ENCODE measurements around the gene WDR44.

The WDR44 gene

DNA sequence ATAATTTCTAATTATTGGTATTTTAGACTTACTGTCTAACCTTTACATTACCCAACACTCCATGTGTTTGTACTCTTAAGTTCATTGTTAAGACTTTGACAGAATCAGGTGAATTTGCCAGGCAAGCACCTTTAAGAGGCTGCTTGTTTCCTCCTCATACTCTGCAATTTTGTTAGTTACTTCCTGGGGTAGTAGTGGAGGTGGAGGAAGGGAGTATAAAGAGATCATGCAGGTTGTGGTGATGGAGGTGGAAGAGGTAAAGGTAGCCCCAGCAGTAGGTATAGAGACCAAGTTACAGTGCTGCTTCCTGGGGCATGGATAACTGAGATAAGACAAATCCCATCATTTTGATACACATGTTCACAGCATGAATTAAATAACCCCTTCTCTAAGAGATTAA is 6.7 kb downstream of the WDR44 start:
- Histone ChIP-seq H3K23ac (ENCODE audit: low read depth, low read length, poor library complexity) (no peak overlapping the region), H2AK5ac (ENCODE audit: low read depth, low read length) (no peak overlapping the region), H3K36me3 (replicated peaks in 1 of 2; ENCODE audit: control insufficient read depth in 2 of 2, insufficient read depth in 2 of 2, low read length in 2 of 2) (no peaks in the 10 kb centered on the region), H2AFZ (ENCODE audit: low read length) (no peak overlapping the region), H3K27ac (replicated peaks; ENCODE audit: low read length) (no peak overlapping the region), H3K4me3 (ENCODE audit: low read length in 2 of 2) (no peak overlapping the region), H3K79me1 (ENCODE audit: low read depth, low read length) (no peaks in the 10 kb centered on the region), H3K9ac (ENCODE audit: low read depth, low read length, poor library complexity) (no peak overlapping the region), H3K4ac (ENCODE audit: low read length) (no peak overlapping the region), H2BK120ac (ENCODE audit: low read depth, low read length) (no peak overlapping the region), H2BK5ac (ENCODE audit: low read length) (no peak overlapping the region), H4K8ac (ENCODE audit: low read depth, low read length) (no peak overlapping the region), H2BK15ac (ENCODE audit: low read length) (no peak overlapping the region), H3K27me3 (ENCODE audit: control insufficient read depth in 3 of 3, insufficient read depth in 3 of 3, low read depth in 1 of 3, low read length in 3 of 3) (no peaks in the 10 kb centered on the region), H3K18ac (ENCODE audit: low read length) (no peak overlapping the region), H2BK12ac (ENCODE audit: low read length) (no peak overlapping the region), H3K4me1 (ENCODE audit: control insufficient read depth in 2 of 2, insufficient read depth in 1 of 2, low read depth in 1 of 2, low read length in 2 of 2) (peaks cover 3 to 34% of the 10 kb centered on the region in 2 donors), H3K9me3 (replicated peaks in 1 of 2; ENCODE audit: control insufficient read depth in 2 of 2, insufficient read depth in 1 of 2, low read depth in 1 of 2, low read length in 2 of 2) (no peaks in the 10 kb centered on the region), H4K91ac (ENCODE audit: low read depth, low read length, poor library complexity) (no peak overlapping the region), H3K4me2 (ENCODE audit: insufficient read depth, low read length, poor library complexity, severe bottlenecking) (no peak overlapping the region), H3K14ac (ENCODE audit: low read length) (no peak overlapping the region)
- no peak for DNase-seq (ENCODE audit: low spot score)

DNA sequence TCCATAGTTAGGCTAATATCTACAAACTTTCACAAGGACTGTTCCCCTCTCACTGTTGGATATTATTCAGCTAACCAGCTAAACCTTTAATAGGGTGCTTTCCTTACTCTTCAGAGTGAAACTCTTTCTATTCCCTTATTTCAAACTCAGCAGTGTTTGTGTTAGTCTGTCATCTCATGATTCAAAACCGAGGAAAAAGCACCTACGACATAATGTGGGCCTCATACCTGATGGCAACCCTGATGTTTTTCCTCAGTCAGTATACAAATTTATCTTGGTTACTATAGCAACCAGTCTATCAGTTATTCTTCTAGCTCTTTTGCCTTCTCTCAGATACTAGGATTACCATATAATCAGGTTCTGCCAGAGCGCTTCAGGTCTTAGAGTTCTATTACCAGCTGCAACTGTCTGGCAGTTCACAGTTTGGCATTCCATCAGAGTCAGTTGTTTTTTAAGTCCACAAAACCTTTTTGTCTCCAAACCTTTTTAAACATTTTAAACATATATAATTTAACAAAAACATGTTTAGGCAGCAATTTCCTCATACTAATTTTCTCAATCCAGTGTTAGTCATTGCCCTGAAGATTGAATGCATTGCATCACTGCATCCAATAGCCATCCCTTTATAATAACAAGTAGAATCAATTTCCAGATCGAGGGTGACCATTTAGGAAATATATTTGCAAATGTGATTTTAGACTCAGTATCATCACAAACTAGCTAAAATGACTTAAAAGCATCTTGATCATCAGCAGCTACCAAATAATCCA is 7.4 kb downstream of the WDR44 start:
- no CpG with 5 or more reads among the region's 4 CpGs for WGBS, 2 donors (ENCODE audit: extremely low coverage in 2 of 2, insufficient read length in 2 of 2, insufficient replicate concordance in 1 of 2)
- Histone ChIP-seq H2BK15ac (ENCODE audit: low read length) (no peak overlapping the region), H3K4ac (ENCODE audit: low read length) (no peak overlapping the region), H3K79me1 (ENCODE audit: low read depth, low read length) (no peaks in the 10 kb centered on the region), H3K23ac (ENCODE audit: low read depth, low read length, poor library complexity) (no peak overlapping the region), H3K27me3 (ENCODE audit: control insufficient read depth in 3 of 3, insufficient read depth in 3 of 3, low read depth in 1 of 3, low read length in 3 of 3) (no peaks in the 10 kb centered on the region), H3K4me1 (ENCODE audit: control insufficient read depth in 2 of 2, insufficient read depth in 1 of 2, low read depth in 1 of 2, low read length in 2 of 2) (peaks cover 3 to 31% of the 10 kb centered on the region in 2 donors), H2AK5ac (ENCODE audit: low read depth, low read length) (no peak overlapping the region), H3K9me3 (replicated peaks in 1 of 2; ENCODE audit: control insufficient read depth in 2 of 2, insufficient read depth in 1 of 2, low read depth in 1 of 2, low read length in 2 of 2) (no peaks in the 10 kb centered on the region), H3K4me3 (ENCODE audit: low read length in 2 of 2) (no peak overlapping the region), H4K91ac (ENCODE audit: low read depth, low read length, poor library complexity) (no peak overlapping the region), H2BK12ac (ENCODE audit: low read length) (no peak overlapping the region), H3K14ac (ENCODE audit: low read length) (no peak overlapping the region), H3K36me3 (replicated peaks in 1 of 2; ENCODE audit: control insufficient read depth in 2 of 2, insufficient read depth in 2 of 2, low read length in 2 of 2) (no peaks in the 10 kb centered on the region), H2AFZ (ENCODE audit: low read length) (no peak overlapping the region), H3K27ac (replicated peaks; ENCODE audit: low read length) (no peak overlapping the region), H3K9ac (ENCODE audit: low read depth, low read length, poor library complexity) (no peak overlapping the region), H4K8ac (ENCODE audit: low read depth, low read length) (no peak overlapping the region), H3K4me2 (ENCODE audit: insufficient read depth, low read length, poor library complexity, severe bottlenecking) (no peak overlapping the region), H2BK5ac (ENCODE audit: low read length) (no peak overlapping the region), H3K18ac (ENCODE audit: low read length) (no peak overlapping the region), H2BK120ac (ENCODE audit: low read depth, low read length) (no peak overlapping the region)
- DNase-seq (ENCODE audit: low spot score) = no peak

DNA sequence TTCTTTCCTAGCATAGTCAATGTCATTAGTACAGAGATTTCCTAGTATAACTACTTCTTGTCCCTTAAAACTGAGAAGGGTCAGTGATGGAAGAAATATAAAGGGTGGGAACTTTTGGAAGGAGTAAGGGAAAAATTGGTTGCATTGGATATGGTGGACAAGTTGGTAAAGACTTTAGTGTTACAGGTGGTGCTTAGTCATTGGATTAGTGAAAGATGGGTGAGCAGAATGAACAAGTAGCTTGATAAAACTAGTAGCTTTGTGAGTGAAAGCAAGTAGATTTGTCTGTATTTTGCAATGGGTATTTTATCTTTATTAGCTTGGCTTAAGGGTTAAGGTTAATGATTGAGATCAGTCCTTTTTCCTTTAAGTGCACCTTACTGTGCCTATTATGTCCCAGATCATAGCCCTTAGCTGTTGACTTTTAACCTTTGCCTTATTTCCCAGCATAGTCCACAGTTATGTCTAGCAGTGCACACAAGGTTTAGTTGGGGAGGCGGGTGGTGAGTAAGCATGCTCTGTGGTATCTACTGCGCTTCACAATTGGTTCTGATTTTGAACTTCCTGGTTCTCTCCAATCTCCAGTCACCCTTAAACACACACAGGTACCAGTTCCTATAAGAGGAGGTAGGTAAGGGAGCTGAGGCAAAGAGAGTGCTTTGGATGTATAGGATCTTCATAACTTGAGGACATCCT is 9.5 kb downstream of the WDR44 start:
- Histone ChIP-seq H3K23ac (ENCODE audit: low read depth, low read length, poor library complexity) (no peak overlapping the region), H3K4me3 (ENCODE audit: low read length in 2 of 2) (no peak overlapping the region), H2AK5ac (ENCODE audit: low read depth, low read length) (no peak overlapping the region), H2BK5ac (ENCODE audit: low read length) (no peak overlapping the region), H3K36me3 (replicated peaks in 1 of 2; ENCODE audit: control insufficient read depth in 2 of 2, insufficient read depth in 2 of 2, low read length in 2 of 2) (no peaks in the 10 kb centered on the region), H4K91ac (ENCODE audit: low read depth, low read length, poor library complexity) (no peak overlapping the region), H3K9ac (ENCODE audit: low read depth, low read length, poor library complexity) (no peak overlapping the region), H2BK15ac (ENCODE audit: low read length) (no peak overlapping the region), H4K8ac (ENCODE audit: low read depth, low read length) (no peak overlapping the region), H3K4ac (ENCODE audit: low read length) (no peak overlapping the region), H3K79me1 (ENCODE audit: low read depth, low read length) (no peaks in the 10 kb centered on the region), H3K27ac (replicated peaks; ENCODE audit: low read length) (no peak overlapping the region), H3K4me2 (ENCODE audit: insufficient read depth, low read length, poor library complexity, severe bottlenecking) (no peak overlapping the region), H2BK12ac (ENCODE audit: low read length) (no peak overlapping the region), H3K4me1 (ENCODE audit: control insufficient read depth in 2 of 2, insufficient read depth in 1 of 2, low read depth in 1 of 2, low read length in 2 of 2) (peaks cover 3 to 28% of the 10 kb centered on the region in 2 donors), H3K14ac (ENCODE audit: low read length) (no peak overlapping the region), H3K27me3 (ENCODE audit: control insufficient read depth in 3 of 3, insufficient read depth in 3 of 3, low read depth in 1 of 3, low read length in 3 of 3) (no peaks in the 10 kb centered on the region), H3K9me3 (replicated peaks in 1 of 2; ENCODE audit: control insufficient read depth in 2 of 2, insufficient read depth in 1 of 2, low read depth in 1 of 2, low read length in 2 of 2) (no peaks in the 10 kb centered on the region), H3K18ac (ENCODE audit: low read length) (no peak overlapping the region), H2BK120ac (ENCODE audit: low read depth, low read length) (no peak overlapping the region), H2AFZ (ENCODE audit: low read length) (no peak overlapping the region)
- WGBS, 2 donors (ENCODE audit: extremely low coverage in 2 of 2, insufficient read length in 2 of 2, insufficient replicate concordance in 1 of 2) = no CpG with 5 or more reads among the region's 2 CpGs
- DNase-seq (ENCODE audit: low spot score) = no peak

DNA sequence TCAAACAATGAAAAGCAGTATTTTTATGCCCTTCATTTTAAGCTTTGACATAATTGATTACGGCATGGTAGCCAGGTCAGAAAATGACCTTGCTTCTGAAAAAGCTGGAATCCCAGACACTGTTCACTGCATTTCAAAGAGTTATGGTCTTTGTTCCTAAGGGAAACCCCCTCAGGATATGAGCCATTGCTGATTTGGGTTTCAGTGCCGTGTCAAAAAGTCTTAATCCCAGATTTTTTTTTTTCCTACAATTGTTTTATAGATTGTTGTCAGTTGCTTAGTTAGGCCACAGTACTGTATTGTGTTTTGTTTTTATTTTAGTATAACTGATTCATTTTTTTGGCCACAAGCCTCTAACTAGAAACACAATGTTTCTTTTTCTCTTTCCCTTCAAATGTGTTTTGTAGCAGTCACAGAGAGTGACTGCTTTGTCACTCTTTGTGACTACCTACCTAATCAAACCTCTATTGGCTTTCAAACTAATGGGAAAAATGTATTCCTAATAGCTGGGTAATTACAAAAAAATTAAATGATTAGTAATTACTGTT is 10.3 kb downstream of the WDR44 start:
- Histone ChIP-seq H3K23ac (ENCODE audit: low read depth, low read length, poor library complexity) (no peak overlapping the region), H3K4ac (ENCODE audit: low read length) (no peak overlapping the region), H2AFZ (ENCODE audit: low read length) (no peak overlapping the region), H3K36me3 (replicated peaks in 1 of 2; ENCODE audit: control insufficient read depth in 2 of 2, insufficient read depth in 2 of 2, low read length in 2 of 2) (no peaks in the 10 kb centered on the region), H3K9ac (ENCODE audit: low read depth, low read length, poor library complexity) (no peak overlapping the region), H2BK15ac (ENCODE audit: low read length) (no peak overlapping the region), H3K14ac (ENCODE audit: low read length) (no peak overlapping the region), H3K18ac (ENCODE audit: low read length) (no peak overlapping the region), H3K4me2 (ENCODE audit: insufficient read depth, low read length, poor library complexity, severe bottlenecking) (no peak overlapping the region), H4K8ac (ENCODE audit: low read depth, low read length) (no peak overlapping the region), H3K4me1 (ENCODE audit: control insufficient read depth in 2 of 2, insufficient read depth in 1 of 2, low read depth in 1 of 2, low read length in 2 of 2) (peaks cover 3 to 29% of the 10 kb centered on the region in 2 donors), H4K91ac (ENCODE audit: low read depth, low read length, poor library complexity) (no peak overlapping the region), H3K4me3 (ENCODE audit: low read length in 2 of 2) (no peak overlapping the region), H2AK5ac (ENCODE audit: low read depth, low read length) (no peak overlapping the region), H2BK12ac (ENCODE audit: low read length) (no peak overlapping the region), H3K79me1 (ENCODE audit: low read depth, low read length) (no peaks in the 10 kb centered on the region), H2BK5ac (ENCODE audit: low read length) (no peak overlapping the region), H3K27me3 (ENCODE audit: control insufficient read depth in 3 of 3, insufficient read depth in 3 of 3, low read depth in 1 of 3, low read length in 3 of 3) (no peaks in the 10 kb centered on the region), H3K9me3 (replicated peaks in 1 of 2; ENCODE audit: control insufficient read depth in 2 of 2, insufficient read depth in 1 of 2, low read depth in 1 of 2, low read length in 2 of 2) (no peaks in the 10 kb centered on the region), H2BK120ac (ENCODE audit: low read depth, low read length) (no peak overlapping the region), H3K27ac (replicated peaks; ENCODE audit: low read length) (no peak overlapping the region)
- DNase-seq (ENCODE audit: low spot score) = no peak
- WGBS, 2 donors (ENCODE audit: extremely low coverage in 2 of 2, insufficient read length in 2 of 2, insufficient replicate concordance in 1 of 2) = no CpG with 5 or more reads among the region's 2 CpGs
